Mesothelial cell of epicardium (in vitro differentiated cells): Measurements from ENCODE around the gene ELMO2. TPM values are rescaled to one million over a fixed set of nuclear protein-coding genes. Genes with fewer than 3 reads are reported as not detected.

Source experiments
- DNase-seq, 2 experiments: peaks; one replicate each; pipeline ENCODE4 v3.0.0; 2021; ENCODE audit warnings: low spot score in 2 of 2; ENCODE audit not compliant: unreplicated experiment in 2 of 2
- H3K27ac Mint-ChIP-seq: 2 replicates; pipeline ENCODE4 v1.8.0; 2021; ENCODE audit warnings: mixed read lengths
- H3K27me3 Mint-ChIP-seq: 2 replicates; pipeline ENCODE4 v1.8.0; 2021; ENCODE audit warnings: low read depth, mixed read lengths
- H3K36me3 Mint-ChIP-seq: 2 replicates; pipeline ENCODE4 v1.8.0; 2021; ENCODE audit warnings: mixed read lengths
- H3K4me1 Mint-ChIP-seq: 2 replicates; pipeline ENCODE4 v1.8.0; 2021; ENCODE audit warnings: mixed read lengths
- H3K4me3 Mint-ChIP-seq: 2 replicates; pipeline ENCODE4 v1.8.0; 2021; ENCODE audit warnings: mild to moderate bottlenecking, moderate library complexity, mixed read lengths
- H3K9me3 Mint-ChIP-seq: 2 replicates; pipeline ENCODE4 v1.8.0; 2021; ENCODE audit warnings: mixed read lengths
- CTCF ChIP-seq: fragments of 200-600 bp; sonication (generic); IDR thresholded peaks from one replicate; pipeline ENCODE4 v1.5.0; 2021; ENCODE audit warnings: antibody characterized with exemption; ENCODE audit not compliant: unreplicated experiment
- total RNA-seq: library from RNA; stranded (reverse); gene quantifications from 3 replicates; pipeline ENCODE4 v1.2.1, GENCODE V29; 2021

Gene ELMO2
- total RNA-seq, 1 donor from 2014 or later = 53.2 TPM

GRCh38 chr20:46435146-46435545, 28.7 kb upstream of the ELMO2 start:
- peaks cover 4% of the 10 kb centered on the region for H3K36me3 Mint-ChIP-seq
- peaks cover 36% of the 10 kb centered on the region for H3K27me3 Mint-ChIP-seq
- no peak for DNase-seq
- no peak overlapping the region for H3K4me3 Mint-ChIP-seq
- no peak overlapping the region for H3K27ac Mint-ChIP-seq
- peaks cover 4% of the 10 kb centered on the region for H3K9me3 Mint-ChIP-seq
- TF ChIP-seq CTCF = no peak
- no peaks in the 10 kb centered on the region for H3K4me1 Mint-ChIP-seq

- no peak for DNase-seq
- no peak for TF ChIP-seq CTCF
- Mint-ChIP-seq H3K4me1 (no peaks in the 10 kb centered on the region), H3K36me3 (peaks cover 4% of the 10 kb centered on the region), H3K27ac (no peak overlapping the region), H3K4me3 (no peak overlapping the region), H3K9me3 (peaks cover 4% of the 10 kb centered on the region), H3K27me3 (peaks cover 40% of the 10 kb centered on the region)
Measured at GRCh38 chr20:46434597-46434996, 28.2 kb upstream of the ELMO2 start.

- H3K36me3 Mint-ChIP-seq = peaks cover 4% of the 10 kb centered on the region
Measured at GRCh38 chr20:46433051-46433450, 26.6 kb upstream of the ELMO2 start.

GRCh38 chr20:46430921-46431712, 24.7 kb upstream of the ELMO2 start:
- no peak for TF ChIP-seq CTCF
- Mint-ChIP-seq H3K9me3 (peaks cover 2% of the 10 kb centered on the region), H3K27ac (no peak overlapping the region), H3K36me3 (peaks cover 2% of the 10 kb centered on the region), H3K4me1 (no peaks in the 10 kb centered on the region), H3K27me3 (peaks cover 64% of the 10 kb centered on the region), H3K4me3 (no peak overlapping the region)
- no peak for DNase-seq

More at GRCh38 chr20:46433051-46433450, 26.6 kb upstream of the ELMO2 start:
- DNase-seq = no peak
- no peak overlapping the region for H3K4me3 Mint-ChIP-seq
- H3K27ac Mint-ChIP-seq = no peak overlapping the region
- TF ChIP-seq CTCF = no peak
- H3K9me3 Mint-ChIP-seq = peaks cover 4% of the 10 kb centered on the region
- H3K27me3 Mint-ChIP-seq = peaks cover 48% of the 10 kb centered on the region
- H3K4me1 Mint-ChIP-seq = no peaks in the 10 kb centered on the region

GRCh38 chr20:46427384-46427783, 21.0 kb upstream of the ELMO2 start:
- H3K4me3 Mint-ChIP-seq = no peak overlapping the region
- no peaks in the 10 kb centered on the region for H3K4me1 Mint-ChIP-seq
- no peak for TF ChIP-seq CTCF
- H3K27ac Mint-ChIP-seq = no peak overlapping the region
- H3K27me3 Mint-ChIP-seq = peaks cover 62% of the 10 kb centered on the region
- DNase-seq = no peak
- no peaks in the 10 kb centered on the region for H3K9me3 Mint-ChIP-seq
- no peaks in the 10 kb centered on the region for H3K36me3 Mint-ChIP-seq
